GM19043 (cell line): ENCODE results near the gene VWC2L.

ENCODE experiments used
- ATAC-seq: cut with Tn5 transposase; IDR thresholded peaks from one replicate; pipeline ENCODE4 v1.9.1; 2021; ENCODE audit warnings: low read depth; ENCODE audit not compliant: unreplicated experiment

The VWC2L gene

DNA sequence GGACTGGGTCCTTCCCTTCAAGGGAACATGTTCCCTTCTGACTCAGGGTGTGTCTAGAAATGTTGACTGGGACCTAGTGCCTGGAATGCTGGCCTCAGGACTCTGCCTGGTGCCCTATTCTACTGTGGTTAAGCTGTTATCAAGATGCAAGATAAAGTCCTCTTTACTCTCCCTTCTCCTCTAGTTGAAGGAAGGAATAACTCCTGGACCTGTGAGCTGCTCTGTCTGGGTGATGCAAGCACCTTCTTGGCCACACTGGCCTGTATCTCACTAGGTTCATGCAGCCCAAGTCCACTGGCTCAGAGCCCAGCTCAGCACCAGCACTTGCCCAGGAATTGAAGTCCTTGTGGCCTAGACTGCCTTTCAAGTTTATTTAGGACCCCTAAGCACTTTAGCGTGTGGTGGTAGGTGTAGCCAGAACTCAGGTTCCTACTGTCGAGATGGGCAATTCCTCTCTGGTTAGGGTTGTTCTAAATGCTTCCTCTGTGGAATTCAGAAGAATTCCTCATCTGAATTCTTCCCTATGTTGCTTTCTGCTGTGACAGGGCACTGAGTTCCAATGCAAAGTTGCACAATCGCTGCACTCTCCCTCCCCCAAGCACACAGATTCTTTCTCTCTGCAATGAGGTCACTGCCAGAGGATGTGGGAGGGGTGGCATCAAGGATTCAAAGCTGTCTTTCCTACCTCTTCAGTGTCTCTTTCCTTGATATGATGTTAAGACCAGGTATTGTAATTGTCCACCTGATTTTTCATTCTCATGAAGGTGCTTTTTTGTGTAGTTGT lies 54.7 kb downstream of the VWC2L start:
- ATAC-seq: no peak

- no peak for ATAC-seq
Observed at GRCh38 chr2:214469728-214470127, 58.9 kb downstream of the VWC2L start.

DNA sequence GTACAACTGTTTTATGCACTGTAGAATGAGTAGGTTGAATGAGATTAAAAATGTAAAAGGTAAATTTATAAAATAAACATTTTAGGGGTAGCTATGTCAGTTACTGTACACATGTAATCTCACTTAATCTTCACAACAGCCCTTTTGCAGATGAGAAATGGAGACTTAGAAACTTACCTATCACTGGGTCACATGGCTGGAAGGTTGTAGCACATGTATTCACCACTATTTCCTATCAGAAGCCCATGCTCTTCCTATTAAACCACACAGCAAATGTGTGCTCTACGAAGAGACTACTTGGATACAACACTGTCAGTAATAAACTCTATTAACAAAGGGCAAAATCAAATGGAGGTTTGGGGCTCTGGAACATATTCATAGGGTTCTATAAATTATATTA lies 60.5 kb downstream of the VWC2L start:
- no peak for ATAC-seq

GRCh38 chr2:214471990-214472389 lies 61.1 kb downstream of the VWC2L start:
- no peak for ATAC-seq

DNA sequence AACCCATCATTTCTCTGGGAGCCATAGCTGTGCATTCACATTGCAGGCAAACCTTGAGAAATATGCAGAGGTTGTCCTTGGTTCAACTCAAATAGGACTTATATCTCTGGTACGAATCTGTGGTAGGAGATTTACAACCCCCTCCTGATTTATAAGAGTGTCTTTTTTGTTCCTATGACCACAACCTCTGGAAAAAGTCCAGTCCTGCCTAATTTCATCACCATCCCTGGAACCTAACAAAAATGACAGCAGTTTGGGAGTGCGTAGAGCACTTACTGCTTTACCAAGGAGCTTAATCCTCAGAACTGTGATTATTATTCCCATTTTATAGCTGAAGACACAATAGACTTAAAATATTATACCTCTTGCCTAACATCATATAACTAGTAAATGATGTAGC lies 66.5 kb downstream of the VWC2L start:
- no peak for ATAC-seq

- no peak for ATAC-seq
Observed at GRCh38 chr2:214481204-214481603, 70.3 kb downstream of the VWC2L start.

- ATAC-seq: no peak
Observed at GRCh38 chr2:214482728-214483127, 71.9 kb downstream of the VWC2L start.

DNA sequence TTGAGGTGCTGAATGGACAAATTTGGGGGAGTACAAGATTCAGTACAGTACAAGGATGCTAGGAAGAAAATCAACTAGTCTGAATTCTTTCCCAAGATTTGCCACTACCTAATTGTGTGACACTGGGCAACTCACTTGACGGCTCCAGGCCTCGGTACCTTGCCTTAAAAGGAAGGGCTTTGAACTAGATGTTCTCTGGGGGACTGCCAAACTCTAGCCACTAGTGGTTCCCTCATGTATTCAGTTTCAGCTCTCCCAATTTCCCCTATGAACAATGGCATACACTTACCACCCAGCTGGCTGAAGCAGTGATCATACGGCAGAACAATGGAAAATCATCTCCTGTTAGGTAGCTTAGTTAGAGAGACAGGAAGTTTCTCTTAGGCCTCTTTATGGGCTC lies 73.4 kb downstream of the VWC2L start:
- no peak for ATAC-seq

DNA sequence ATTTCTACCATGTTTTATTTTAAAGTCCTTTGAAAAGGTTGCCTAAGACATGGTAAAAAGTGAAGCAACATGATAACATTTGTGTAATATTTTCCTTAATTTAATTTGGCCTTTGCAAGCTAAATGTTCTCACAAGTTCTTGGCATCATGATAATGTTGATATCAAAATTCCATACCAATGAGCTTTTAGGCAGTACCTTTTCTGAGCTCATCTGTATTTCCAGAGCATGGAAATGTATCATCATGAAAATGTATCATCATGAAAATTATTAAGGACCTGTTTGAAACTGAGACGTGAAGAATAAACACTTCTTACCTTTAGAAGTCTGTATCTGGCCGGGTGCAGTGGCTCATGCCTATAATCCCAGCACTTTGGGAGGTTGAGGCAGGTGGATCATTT lies 73.8 kb downstream of the VWC2L start:
- ATAC-seq: no peak

GRCh38 chr2:214489181-214489580 lies 78.3 kb downstream of the VWC2L start:
- ATAC-seq: no peak

DNA sequence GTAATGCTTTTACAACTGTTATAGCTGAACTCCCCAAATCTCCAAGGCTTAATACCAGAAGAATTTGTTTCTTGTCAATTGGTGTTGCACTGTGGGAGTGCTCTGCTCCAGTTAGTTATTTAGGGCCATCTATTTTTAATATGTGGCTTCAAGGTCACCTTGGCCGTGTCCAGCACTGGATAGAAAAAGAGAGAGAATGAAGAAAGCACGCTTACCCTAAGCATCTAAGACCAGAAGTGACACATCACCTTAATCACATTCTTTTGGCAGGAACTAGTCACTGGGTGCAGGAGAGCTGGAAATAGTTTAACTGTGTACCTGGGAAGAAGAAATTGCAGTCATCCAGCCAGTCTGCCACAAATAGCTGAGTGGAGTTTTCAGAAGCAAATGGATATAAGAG lies 78.8 kb downstream of the VWC2L start:
- no peak for ATAC-seq

GRCh38 chr2:214492152-214492551 lies 81.3 kb downstream of the VWC2L start:
- ATAC-seq: no peak

DNA sequence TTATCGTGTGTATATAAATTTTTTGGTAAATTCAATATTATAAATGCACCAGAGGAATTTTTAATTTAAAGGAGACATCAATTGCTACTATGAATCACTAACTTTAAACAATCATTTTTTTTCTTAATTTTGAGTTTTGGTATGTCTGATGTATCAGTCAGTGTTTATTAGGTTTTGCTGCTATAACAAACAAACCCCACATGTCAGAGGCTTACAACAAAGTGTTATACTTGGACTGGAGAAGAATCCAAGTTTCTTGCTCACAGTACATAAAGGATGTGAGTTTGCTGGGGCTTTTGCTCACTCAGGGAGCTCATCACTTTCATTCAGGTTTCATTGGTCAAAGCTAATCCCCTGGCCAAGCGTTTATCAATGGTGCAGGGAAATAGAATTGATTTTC lies 81.8 kb downstream of the VWC2L start:
- no peak for ATAC-seq

GRCh38 chr2:214497489-214497888 lies 86.6 kb downstream of the VWC2L start:
- no peak for ATAC-seq

DNA sequence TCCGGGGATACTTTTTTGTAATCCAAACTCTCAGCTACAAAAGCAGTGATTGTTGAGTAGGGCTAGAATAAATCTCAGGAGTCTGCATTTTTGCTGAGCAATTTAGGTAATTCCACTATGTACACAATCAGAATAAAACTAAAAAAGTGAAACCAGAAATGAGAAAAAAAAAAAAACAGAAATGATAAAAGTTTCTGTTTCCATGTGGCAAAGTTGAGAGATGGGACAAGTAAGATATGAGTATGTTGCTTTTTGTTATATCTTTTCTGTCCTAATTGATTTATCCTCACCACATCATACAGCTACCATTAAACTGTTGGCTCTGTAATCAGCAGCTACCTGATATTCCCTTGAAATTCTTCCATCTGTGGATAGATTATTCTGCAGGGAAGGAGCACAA lies 92.7 kb downstream of the VWC2L start:
- no peak for ATAC-seq

- ATAC-seq: no peak
Observed at GRCh38 chr2:214504599-214505376, 93.9 kb downstream of the VWC2L start.

- no peak for ATAC-seq
Observed at GRCh38 chr2:214507032-214507431, 96.2 kb downstream of the VWC2L start.

DNA sequence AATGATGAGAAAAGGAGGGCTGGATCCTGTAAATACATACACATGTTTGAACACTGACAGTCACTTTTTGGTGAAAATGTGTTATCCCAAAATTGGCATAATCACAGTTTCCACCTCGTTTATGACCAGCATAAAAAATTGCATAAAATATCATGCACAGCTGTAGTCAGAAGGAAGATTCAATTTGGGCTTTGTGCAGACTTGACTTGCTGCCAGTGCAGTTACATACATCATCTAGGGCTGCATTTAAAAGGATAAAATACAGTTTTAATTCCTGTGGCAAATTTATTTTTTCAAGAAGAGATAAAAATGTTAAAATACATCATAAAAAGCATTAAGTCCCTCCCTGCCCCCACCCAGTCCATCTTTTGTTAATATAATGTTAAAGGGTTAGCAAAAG lies 103.8 kb downstream of the VWC2L start:
- ATAC-seq: no peak

DNA sequence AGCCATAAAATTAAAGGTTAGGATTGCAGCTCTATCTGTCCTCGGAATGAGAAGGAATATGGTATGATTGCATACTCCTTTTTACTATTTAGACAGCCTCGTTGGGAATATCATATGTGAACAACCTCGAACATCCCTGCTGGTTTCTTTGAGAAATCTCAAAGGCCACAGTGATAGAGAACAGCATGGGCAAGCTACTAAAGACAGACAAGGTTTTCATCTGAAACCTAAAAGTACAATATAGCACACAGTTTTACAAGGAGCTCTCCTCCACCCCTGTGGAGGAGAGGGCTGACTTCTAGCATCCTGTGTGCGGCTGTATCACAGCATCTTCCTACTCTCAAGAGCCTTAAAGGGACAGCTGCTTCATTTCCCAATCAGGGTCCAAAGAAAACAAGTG lies 104.3 kb downstream of the VWC2L start:
- ATAC-seq: no peak

- no peak for ATAC-seq
Observed at GRCh38 chr2:214519258-214519818, 108.5 kb downstream of the VWC2L start.

DNA sequence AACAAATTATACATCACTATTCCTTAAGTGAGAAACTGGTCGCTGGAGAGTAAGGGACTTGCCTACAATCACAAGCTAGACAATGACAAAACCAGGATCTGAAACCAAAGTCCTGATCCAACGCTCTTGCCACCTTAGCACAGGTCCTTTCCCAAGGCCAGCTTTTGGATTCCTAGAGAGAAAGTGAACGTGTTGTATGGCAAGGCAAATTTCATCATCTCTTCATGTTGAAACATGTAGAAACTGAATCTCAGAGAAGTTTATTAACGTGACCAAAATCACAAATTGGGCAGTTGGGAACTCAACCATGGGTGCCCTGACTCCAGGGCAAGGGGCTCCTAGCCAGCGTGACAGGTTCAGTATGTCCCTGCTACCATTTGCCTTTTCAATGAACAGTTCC lies 118.2 kb downstream of the VWC2L start:
- ATAC-seq: no peak

- no peak for ATAC-seq
Observed at GRCh38 chr2:214529514-214529913, 118.7 kb downstream of the VWC2L start.
